Subcutaneous adipose tissue (tissue), 4 donors: ENCODE measurements around the gene MCCC2. TPM values are rescaled to one million over a fixed set of nuclear protein-coding genes. Genes with fewer than 3 reads are reported as not detected.

ENCODE experiments used
- total RNA-seq, 4 donors: library from RNA; depleted of rRNA; stranded (reverse); fragments of >200 nt; gene quantifications; one replicate each; pipeline ENCODE4 v1.1.0, GENCODE V29; 2016
- TF ChIP-seq, protein P1 (sequence below): fragments of 450-650 bp; IDR thresholded peaks from one replicate; pipeline ENCODE4 v1.5.1; 2016; ENCODE audit warnings: low read depth, mild to moderate bottlenecking, control low read depth, antibody characterized with exemption, moderate library complexity

Gene MCCC2
- total RNA-seq, 4 donors from 2014 or later, result 52.4 to 95.5 (median 79.4) TPM

- TF ChIP-seq, protein P1, sequence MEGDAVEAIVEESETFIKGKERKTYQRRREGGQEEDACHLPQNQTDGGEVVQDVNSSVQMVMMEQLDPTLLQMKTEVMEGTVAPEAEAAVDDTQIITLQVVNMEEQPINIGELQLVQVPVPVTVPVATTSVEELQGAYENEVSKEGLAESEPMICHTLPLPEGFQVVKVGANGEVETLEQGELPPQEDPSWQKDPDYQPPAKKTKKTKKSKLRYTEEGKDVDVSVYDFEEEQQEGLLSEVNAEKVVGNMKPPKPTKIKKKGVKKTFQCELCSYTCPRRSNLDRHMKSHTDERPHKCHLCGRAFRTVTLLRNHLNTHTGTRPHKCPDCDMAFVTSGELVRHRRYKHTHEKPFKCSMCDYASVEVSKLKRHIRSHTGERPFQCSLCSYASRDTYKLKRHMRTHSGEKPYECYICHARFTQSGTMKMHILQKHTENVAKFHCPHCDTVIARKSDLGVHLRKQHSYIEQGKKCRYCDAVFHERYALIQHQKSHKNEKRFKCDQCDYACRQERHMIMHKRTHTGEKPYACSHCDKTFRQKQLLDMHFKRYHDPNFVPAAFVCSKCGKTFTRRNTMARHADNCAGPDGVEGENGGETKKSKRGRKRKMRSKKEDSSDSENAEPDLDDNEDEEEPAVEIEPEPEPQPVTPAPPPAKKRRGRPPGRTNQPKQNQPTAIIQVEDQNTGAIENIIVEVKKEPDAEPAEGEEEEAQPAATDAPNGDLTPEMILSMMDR, result no peak
These were observed 4.1 kb upstream of the MCCC2 start for GRCh38 chr5:71582945-71583584.

DNA sequence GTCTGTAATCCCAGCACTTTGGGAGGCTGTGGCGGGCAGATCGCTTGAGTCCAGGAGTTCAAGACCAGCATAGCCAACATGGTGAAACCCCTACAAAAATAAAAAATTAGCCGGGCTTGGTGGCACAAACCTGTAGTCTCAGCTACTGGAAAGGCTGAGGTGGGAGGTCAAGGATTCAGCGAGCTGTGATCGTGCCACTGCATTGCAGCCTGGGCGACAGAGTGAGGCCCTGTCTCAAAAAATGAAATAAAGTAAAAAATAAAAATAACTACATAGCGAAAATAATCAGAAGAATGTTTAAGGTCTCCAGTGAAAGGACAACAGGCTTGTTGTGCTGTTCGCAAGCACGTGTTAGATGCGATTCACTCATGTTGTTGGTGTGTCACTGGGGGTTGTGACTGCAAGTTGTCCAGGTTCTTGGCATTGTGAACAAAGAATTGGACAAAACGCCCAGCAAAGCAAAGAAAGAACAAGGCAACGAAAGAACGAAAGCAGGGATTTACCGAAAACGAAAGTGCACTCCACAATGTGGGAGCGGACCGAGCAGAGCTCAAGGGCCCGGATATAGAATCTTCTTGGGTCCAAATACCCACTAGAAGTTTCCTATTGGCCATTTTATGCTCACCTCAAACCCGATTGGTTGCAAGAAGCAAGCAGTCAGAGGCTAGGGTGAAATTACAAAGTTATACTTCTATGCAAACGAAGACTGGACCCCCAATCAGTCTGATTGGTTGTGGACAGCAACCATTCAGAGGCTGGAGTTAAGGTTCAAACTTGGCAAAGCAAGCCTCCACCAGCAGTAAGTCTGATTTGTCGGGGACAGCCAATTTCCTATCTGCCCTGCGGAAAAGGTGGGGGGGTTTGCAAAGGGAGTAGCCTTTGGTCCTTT lies 844 bp upstream of the MCCC2 start:
- TF ChIP-seq, protein P1, result no peak

GRCh38 chr5:71587766-71588532 lies 809 bp downstream of the MCCC2 start:
- TF ChIP-seq, protein P1, result no peak

- TF ChIP-seq, protein P1, result no peak
These were observed 1.4 kb downstream of the MCCC2 start for GRCh38 chr5:71588533-71588885.

- TF ChIP-seq, protein P1, result no peak
These were observed 2.8 kb downstream of the MCCC2 start for GRCh38 chr5:71589903-71590302.

- TF ChIP-seq, protein P1, result no peak
These were observed 4.0 kb downstream of the MCCC2 start for GRCh38 chr5:71591100-71591499.

DNA sequence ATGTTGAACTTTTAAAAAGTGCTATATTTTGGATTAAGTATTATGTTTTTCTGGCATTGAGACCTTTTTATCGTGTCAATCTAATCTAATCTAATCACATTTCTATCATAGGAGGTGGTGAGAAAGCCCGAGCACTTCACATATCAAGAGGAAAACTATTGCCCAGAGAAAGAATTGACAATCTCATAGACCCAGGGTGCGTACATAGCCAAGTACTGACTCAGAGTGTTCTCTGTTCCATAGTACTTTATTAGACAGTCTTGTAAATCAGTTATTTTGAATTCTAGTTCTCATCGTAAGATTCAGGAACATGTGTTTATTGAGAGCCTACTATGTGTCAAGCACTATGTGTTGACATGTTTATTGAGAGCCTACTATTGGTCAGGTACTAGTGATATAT lies 9.0 kb downstream of the MCCC2 start:
- TF ChIP-seq, protein P1, result no peak
